SU-DHL-6 (cell line): Measurements from ENCODE around the gene CHST15.

Source experiments
- CTCF ChIP-seq: fragments of 200-600 bp; sonication (generic); IDR thresholded peaks from one replicate; pipeline ENCODE4 v1.5.1; 2017; ENCODE audit warnings: antibody characterized with exemption, mild to moderate bottlenecking, low read length, moderate library complexity; ENCODE audit not compliant: insufficient read depth, poor library complexity, severe bottlenecking
- EZH2phosphoT487 ChIP-seq: fragments of 200-600 bp; sonication (generic), shearing (Covaris generic); conservative IDR thresholded peaks from 2 replicates; pipeline ENCODE4 v1.6.1; 2018; ENCODE audit warnings: mild to moderate bottlenecking, antibody characterized with exemption, low read length, moderate library complexity, mixed read lengths

GRCh38 chr10:124105045-124105444 lies 11.6 kb upstream of the CHST15 start:
- TF ChIP-seq CTCF (no peak), EZH2phosphoT487 (no peak)
